Measurements from ENCODE around the gene ARHGAP23.

Gene ARHGAP23

DNA sequence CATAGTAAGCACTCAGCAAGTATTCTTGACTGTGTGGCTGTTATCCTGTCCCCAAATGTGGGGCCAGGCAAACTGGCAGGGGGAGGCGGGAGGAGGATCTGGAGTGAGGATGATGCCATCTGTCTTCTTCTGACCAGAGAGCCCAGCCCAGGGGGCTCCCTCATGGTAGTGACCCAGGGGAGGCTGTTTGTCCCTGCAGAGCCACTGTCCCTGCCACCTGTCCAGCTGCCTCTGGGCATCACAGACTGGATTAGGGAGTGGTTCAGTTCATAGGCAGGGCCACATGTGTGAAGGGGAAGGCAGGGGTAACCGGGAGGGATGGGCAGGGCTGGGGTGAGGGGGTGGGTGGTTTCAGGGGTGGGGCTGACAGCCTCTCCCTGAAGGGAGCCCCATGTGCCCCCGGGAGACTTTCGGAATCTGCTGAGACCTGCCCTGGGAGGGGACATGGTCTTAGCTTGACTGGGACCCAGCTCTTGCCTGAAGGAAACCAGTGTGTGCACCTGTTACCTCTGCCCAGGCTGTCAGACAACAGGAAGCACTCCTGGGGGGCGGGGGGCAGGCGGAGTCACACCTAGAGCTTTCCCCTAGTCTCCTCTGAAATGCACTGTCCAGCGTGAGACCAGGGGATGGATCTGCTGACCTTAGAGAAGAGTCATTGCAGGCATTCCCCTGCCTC, 15.2 kb downstream of the ARHGAP23 start:
- no peak for DNase-seq

GRCh38 chr17:38444151-38444550, 15.9 kb downstream of the ARHGAP23 start:
- DNase-seq: peak; percentile 69

DNA sequence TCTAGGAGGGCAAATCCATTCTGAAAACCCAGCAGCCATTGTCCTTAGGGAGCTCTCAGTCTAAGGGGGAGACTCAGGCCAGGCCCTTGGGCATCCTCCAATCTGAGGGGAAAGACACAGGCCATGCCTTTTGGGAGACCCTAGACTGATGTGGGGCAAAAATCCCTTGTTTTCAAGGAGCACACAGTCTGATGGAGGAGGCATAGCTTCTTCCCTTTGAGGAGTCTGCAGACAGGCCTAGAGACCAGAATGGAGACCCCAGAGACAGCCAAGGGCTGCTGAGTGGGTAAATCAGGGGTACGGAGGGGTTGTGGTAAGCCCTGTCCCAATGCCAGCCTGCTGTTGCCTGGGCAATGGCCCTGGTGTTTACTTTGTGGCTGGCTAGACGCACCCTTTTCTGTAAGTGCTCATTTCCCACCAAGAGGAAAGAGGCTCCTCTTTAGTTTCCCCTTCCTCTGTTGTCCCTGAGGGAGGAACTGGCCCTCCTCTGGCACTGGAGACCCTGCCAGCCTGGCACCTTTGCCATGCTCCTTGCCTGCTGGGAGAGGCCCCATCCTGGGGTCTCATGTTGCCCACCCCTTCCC, 19.3 kb downstream of the ARHGAP23 start:
- no peak for DNase-seq

- DNase-seq: no peak
Observed at GRCh38 chr17:38448208-38448771, 20.0 kb downstream of the ARHGAP23 start.

GRCh38 chr17:38449364-38449763, 21.1 kb downstream of the ARHGAP23 start:
- DNase-seq: peak; percentile 55

GRCh38 chr17:38450557-38451029, 22.3 kb downstream of the ARHGAP23 start:
- no peak for DNase-seq

DNA sequence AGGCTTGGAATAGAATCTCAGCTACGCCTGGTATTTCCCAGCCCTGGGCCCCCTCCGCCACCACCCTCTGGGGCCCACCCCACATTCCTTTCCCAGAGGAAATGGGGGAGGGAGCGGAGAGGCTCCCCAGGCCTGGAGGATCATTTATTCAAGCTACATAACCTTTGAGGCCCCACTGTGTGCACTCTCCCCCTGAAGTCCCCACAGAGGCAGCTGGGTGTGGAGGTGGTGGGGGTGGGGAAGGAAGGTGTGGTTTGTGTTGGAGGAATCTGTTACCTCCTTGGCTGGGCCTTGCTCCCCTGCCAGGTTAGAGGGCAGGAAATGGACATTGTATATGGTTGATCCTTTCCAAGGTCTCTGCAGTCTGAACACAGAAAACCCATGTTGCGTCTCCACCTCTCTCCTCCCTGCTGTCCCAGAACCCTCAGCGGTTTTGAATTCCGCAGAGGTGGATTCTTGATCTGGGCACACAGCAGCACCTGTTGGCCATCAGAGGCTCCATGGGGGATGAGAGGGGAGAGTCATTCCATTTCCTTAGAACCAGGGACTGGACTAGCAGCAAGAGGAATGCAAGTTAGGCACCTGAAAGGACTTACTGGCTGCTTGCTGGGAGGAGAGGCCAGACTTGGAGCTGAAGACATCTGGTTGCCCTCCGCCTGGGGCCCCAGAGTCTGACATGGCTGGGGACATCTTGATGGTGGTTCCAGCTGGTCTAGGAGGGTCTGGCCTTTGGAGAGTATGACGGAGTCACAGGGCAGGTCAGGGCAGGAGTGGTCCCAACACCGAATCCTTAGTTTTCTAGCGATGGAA, 23.0 kb downstream of the ARHGAP23 start:
- DNase-seq: peak; percentile 93

GRCh38 chr17:38451840-38452529, 23.7 kb downstream of the ARHGAP23 start:
- DNase-seq: peak; percentile 98

DNA sequence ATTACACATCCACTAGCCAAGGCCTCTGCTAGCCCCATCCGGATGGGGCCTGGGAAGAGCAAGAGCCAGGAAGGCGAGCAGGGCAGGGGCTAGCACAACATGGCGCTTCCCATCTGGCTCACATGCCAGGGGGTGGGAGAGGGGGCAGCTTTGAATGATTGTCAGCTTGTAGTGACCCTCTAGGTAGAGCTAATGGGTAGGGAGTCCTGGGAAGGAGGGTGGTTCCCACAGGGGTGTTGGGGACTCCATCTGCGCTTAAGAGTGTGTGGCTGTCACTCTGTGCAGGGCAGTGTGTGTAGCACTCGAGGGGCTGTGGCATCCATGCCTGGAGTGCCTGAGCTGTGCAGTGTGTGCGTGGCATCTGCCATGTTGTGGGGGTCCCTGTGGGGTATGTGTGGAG, 24.5 kb downstream of the ARHGAP23 start:
- DNase-seq: no peak

DNA sequence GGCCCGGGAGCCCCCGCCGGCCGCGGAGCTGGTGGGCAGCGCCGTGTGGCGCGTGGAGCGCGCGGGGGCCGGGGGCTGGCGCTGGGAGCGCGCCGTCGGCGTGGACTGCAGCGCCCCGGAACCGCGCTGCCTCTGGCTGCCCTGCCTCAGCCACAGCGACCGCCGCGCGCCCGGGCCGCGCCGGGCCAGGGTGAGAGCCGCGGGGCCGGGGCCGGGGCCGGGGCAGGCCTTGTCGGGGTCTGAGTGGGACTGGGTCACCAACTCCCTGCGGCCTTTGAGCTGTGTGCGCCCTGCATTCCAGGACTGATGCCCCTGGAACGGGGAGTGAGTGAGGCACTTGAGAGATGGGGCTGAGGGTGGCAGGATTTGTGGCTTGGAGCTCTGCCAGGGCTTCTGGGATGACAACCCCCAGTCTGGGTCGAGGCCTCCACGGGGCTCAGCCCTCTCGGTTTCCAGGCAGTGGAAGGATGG, 25.7 kb downstream of the ARHGAP23 start:
- peak; percentile 72 for DNase-seq

GRCh38 chr17:38454532-38454931, 26.3 kb downstream of the ARHGAP23 start:
- DNase-seq: peak; percentile 65

- DNase-seq: peak; percentile 37
Observed at GRCh38 chr17:38455288-38455915, 27.1 kb downstream of the ARHGAP23 start.

GRCh38 chr17:38456031-38456815, 28.0 kb downstream of the ARHGAP23 start:
- DNase-seq: no peak

DNA sequence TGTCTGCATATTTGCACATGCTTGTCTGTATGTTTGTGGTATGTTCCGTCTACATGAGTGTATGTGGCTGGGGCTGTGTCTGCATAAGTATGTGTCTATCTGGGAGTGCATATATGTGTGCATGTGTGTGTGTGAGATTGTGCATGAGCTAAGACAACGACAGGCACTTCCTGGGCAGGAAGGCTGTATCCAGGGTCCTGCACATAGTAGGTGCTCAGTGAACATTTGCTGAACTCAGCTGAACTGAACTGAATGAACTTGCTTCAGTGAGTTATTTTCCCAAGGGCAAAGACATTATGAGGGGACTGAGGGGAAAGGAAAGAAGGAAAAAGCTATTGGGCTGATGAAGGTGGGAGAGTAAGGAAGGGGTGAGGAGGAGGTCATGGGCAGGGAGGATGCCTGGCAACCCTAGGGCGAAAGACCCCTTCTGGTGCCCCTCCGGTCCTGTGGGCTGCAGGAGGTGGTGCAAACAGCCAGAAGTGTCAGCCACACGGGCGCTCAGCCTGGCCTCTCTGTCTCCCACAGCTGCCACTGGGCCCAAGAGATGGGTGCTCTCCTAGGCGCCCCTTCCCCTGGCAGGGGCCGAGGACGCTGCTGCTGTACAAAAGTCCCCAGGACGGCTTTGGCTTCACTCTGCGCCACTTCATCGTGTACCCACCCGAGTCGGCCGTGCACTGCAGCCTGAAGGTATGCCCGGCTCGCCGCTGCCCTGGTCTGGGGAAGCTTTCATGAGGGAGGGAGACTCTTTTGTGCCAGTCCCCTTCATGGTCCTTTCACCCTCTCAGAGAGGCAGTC, 29.5 kb downstream of the ARHGAP23 start:
- no peak for DNase-seq

GRCh38 chr17:38458521-38458920, 30.3 kb downstream of the ARHGAP23 start:
- DNase-seq: no peak

DNA sequence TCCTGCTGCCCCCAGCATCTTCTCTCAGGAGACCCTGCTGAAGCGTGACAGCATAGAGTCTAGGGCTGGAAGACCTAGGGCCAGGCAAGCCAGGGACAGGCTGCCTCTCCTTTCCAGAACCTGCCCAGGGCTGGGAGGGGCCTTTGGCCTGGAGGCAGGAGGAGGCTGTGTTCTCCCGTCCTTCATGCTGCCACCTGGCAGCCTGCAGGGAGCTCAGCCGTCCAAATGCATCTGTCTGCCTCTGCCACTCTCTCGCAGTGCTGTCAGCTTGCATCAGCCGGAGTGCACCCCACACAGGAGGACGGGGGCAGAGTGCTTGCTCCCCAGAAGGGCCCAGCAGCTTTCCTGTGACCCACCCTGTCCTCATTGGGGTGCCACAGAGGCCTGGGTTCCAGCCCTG, 31.3 kb downstream of the ARHGAP23 start:
- DNase-seq: no peak

DNA sequence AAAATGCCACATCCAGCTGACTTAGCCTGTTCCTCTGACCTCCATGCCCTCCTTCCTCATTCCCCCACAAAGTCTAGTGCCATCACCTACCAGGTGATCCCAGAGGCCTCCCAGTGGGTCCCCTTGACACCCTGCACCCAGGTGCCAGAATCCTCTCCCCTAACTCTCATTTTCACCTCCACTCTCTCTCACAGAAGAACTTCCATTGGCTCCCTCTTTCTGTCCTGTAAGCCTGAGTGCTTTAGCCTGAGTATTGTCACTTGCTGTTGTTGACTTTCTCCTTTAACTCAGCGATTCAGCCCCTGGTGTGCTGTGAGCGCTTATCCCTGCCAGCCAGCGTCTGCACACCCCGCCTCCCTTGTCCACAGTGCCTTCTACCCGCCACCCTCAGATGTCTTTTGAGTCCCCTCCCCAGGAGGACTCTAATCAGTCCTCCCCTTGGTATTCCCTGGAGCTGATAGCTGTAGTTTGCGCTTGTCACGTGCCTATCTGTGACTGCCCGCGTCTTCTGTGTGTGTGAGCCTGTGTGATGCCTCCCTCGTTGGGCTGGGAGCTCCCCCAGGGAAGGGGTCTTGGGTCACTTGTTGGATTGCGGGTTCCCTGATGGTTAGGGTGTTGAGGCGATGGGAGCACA, 31.9 kb downstream of the ARHGAP23 start:
- DNase-seq: no peak

DNA sequence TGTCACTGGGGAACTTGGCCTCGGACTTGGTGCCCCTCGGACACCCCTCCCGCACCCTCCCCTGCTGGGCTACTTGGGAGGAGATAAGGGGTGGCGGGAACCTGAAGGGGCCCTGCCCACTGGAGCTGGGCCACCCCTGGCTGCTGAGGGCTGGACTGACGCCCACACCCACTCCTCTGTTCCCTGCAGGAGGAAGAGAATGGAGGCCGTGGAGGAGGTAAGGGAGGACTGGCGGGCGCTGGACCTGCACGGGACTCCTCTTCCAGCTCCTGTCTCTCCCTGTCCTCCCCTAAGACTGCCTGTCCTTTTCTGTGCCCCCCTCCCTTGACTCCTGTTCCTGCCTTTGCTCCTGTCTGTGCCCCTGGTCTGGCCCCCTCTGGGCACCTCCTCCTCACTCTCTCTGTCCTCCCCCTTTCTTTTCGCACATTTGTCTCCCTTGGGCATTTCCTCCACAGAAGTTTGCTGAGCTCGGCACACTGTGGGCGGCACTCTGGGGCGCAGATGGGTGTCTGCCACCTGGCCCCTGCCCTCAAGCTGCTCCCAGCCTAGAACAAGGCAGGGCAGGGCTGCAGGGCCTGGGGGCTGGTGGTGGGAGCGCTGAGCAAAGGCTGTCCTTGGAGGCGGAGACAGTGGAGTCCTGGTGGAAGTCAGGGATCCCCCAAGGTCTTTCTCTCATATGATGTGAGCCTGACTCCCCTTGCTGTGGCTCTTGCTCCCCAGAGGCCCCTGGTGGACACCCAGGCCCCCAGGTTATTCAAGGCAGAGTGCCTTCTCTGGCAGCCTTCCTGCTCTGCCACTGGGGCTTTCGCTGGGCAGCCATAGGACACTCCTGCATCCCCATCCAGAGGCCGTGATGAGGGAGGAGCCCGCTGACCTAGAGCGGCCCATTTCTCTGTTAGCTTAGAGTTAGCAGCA, 32.7 kb downstream of the ARHGAP23 start:
- no peak for DNase-seq

DNA sequence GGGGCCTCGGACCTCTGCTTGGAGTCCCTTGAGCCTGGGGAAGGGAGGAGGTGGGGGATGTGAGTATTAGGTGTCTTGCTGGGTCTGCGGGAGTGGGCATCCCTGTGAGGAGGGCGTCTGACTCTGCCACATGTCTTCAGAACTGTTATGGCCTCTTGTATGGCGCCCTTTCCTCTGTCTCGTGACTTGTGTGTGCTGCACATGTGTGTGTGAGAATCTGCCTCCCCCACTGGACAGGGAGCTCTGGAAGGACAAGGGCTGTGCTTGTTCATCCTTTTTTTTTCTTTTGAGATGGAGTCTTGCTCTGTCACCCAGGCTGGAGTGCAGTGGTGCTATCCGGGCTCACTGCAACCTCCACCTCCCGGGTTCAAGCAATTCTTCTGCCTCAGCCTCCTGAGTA, 33.4 kb downstream of the ARHGAP23 start:
- no peak for DNase-seq
